ENCODE data around the gene HELT.

HELT gene

DNA sequence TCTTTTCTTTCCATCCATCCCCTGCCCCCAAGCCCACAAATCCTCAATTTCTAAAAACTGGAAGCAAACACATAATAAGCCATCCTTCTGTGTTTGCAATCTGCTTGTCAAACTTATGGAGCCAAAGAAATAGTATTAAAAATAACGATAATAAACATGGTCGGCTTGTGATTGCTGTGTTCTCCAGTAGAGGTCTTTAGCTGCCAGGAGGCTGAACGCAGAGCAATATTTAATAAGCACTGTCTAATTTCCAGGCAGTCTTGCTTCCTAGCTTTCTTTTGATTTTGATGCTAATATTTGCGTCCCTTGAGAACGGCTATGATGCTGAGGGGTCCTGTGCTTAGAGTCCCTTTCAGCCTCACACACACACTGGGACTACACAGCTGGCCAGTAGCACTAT, 3.2 kb upstream of the HELT start:
- Histone ChIP-seq H3K36me3 (ENCODE audit: control insufficient read depth in 2 of 2, insufficient read depth in 1 of 2, low read length in 2 of 2) (no peaks in the 10 kb centered on the region), H3K4me1 (ENCODE audit: control insufficient read depth, insufficient read depth, low read length) (peaks cover 4% of the 10 kb centered on the region), H3K4me3 (ENCODE audit: low read depth, low read length) (no peak overlapping the region), H3K27ac (ENCODE audit: extremely low read depth, low read depth, low read length) (no peak overlapping the region), H3K9me3 (ENCODE audit: control insufficient read depth, insufficient read depth, low read depth, low read length) (no peaks in the 10 kb centered on the region)
- ChIA-PET POLR2A (no interaction called here), CTCF (interaction anchor here (0.6 kb wide), 1 partner anchor 74 kb away, joined by 5 read pairs; no protein-coding TSS in a partner anchor)
- TF ChIP-seq ZNF114 (tag by site-specific recombination; IDR thresholded peaks at IDR 0.05) (no peak), ZXDB (tag by site-specific recombination; IDR thresholded peaks at IDR 0.05) (no peak), ZNF335 (tag by site-specific recombination; conservative IDR thresholded peaks at IDR 0.05) (no peak), ZNF624 (tag by site-specific recombination; IDR thresholded peaks at IDR 0.05) (no peak), ZNF521 (tag by site-specific recombination; IDR thresholded peaks at IDR 0.05) (no peak), BCL11B (tag by site-specific recombination; IDR thresholded peaks at IDR 0.05; ENCODE audit: low read depth) (no peak), ZNF138 (tag by site-specific recombination; IDR thresholded peaks at IDR 0.05; ENCODE audit: borderline replicate concordance) (no peak), ZNF529 (tag by site-specific recombination; IDR thresholded peaks at IDR 0.05; ENCODE audit: insufficient replicate concordance) (no peak), ZNF121 (tag by site-specific recombination; IDR thresholded peaks at IDR 0.05) (no peak), SP7 (tag by site-specific recombination; IDR thresholded peaks at IDR 0.05) (no peak), ZNF501 (tag by site-specific recombination; IDR thresholded peaks at IDR 0.05) (no peak), ZNF366 (tag by site-specific recombination; conservative IDR thresholded peaks at IDR 0.05) (no peak)
- TF ChIP-seq, protein P1, sequence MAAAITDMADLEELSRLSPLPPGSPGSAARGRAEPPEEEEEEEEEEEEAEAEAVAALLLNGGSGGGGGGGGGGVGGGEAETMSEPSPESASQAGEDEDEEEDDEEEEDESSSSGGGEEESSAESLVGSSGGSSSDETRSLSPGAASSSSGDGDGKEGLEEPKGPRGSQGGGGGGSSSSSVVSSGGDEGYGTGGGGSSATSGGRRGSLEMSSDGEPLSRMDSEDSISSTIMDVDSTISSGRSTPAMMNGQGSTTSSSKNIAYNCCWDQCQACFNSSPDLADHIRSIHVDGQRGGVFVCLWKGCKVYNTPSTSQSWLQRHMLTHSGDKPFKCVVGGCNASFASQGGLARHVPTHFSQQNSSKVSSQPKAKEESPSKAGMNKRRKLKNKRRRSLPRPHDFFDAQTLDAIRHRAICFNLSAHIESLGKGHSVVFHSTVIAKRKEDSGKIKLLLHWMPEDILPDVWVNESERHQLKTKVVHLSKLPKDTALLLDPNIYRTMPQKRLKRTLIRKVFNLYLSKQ (tag by site-specific recombination; IDR thresholded peaks at IDR 0.05; ENCODE audit: borderline replicate concordance) = no peak
- TF ChIP-seq, protein P2, sequence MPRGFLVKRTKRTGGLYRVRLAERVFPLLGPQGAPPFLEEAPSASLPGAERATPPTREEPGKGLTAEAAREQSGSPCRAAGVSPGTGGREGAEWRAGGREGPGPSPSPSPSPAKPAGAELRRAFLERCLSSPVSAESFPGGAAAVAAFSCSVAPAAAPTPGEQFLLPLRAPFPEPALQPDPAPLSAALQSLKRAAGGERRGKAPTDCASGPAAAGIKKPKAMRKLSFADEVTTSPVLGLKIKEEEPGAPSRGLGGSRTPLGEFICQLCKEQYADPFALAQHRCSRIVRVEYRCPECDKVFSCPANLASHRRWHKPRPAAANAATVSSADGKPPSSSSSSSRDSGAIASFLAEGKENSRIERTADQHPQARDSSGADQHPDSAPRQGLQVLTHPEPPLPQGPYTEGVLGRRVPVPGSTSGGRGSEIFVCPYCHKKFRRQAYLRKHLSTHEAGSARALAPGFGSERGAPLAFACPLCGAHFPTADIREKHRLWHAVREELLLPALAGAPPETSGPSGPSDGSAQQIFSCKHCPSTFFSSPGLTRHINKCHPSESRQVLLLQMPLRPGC (tag by site-specific recombination; IDR thresholded peaks at IDR 0.05) = no peak
- TF ChIP-seq, protein P3, sequence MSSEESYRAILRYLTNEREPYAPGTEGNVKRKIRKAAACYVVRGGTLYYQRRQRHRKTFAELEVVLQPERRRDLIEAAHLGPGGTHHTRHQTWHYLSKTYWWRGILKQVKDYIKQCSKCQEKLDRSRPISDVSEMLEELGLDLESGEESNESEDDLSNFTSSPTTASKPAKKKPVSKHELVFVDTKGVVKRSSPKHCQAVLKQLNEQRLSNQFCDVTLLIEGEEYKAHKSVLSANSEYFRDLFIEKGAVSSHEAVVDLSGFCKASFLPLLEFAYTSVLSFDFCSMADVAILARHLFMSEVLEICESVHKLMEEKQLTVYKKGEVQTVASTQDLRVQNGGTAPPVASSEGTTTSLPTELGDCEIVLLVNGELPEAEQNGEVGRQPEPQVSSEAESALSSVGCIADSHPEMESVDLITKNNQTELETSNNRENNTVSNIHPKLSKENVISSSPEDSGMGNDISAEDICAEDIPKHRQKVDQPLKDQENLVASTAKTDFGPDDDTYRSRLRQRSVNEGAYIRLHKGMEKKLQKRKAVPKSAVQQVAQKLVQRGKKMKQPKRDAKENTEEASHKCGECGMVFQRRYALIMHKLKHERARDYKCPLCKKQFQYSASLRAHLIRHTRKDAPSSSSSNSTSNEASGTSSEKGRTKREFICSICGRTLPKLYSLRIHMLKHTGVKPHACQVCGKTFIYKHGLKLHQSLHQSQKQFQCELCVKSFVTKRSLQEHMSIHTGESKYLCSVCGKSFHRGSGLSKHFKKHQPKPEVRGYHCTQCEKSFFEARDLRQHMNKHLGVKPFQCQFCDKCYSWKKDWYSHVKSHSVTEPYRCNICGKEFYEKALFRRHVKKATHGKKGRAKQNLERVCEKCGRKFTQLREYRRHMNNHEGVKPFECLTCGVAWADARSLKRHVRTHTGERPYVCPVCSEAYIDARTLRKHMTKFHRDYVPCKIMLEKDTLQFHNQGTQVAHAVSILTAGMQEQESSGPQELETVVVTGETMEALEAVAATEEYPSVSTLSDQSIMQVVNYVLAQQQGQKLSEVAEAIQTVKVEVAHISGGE (tag by site-specific recombination; conservative IDR thresholded peaks at IDR 0.05; ENCODE audit: low read depth) = no peak
- TF ChIP-seq, protein P4, sequence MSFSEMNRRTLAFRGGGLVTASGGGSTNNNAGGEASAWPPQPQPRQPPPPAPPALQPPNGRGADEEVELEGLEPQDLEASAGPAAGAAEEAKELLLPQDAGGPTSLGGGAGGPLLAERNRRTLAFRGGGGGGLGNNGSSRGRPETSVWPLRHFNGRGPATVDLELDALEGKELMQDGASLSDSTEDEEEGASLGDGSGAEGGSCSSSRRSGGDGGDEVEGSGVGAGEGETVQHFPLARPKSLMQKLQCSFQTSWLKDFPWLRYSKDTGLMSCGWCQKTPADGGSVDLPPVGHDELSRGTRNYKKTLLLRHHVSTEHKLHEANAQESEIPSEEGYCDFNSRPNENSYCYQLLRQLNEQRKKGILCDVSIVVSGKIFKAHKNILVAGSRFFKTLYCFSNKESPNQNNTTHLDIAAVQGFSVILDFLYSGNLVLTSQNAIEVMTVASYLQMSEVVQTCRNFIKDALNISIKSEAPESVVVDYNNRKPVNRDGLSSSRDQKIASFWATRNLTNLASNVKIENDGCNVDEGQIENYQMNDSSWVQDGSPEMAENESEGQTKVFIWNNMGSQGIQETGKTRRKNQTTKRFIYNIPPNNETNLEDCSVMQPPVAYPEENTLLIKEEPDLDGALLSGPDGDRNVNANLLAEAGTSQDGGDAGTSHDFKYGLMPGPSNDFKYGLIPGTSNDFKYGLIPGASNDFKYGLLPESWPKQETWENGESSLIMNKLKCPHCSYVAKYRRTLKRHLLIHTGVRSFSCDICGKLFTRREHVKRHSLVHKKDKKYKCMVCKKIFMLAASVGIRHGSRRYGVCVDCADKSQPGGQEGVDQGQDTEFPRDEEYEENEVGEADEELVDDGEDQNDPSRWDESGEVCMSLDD (tag by site-specific recombination; IDR thresholded peaks at IDR 0.05) = no peak
- TF ChIP-seq, protein P5, sequence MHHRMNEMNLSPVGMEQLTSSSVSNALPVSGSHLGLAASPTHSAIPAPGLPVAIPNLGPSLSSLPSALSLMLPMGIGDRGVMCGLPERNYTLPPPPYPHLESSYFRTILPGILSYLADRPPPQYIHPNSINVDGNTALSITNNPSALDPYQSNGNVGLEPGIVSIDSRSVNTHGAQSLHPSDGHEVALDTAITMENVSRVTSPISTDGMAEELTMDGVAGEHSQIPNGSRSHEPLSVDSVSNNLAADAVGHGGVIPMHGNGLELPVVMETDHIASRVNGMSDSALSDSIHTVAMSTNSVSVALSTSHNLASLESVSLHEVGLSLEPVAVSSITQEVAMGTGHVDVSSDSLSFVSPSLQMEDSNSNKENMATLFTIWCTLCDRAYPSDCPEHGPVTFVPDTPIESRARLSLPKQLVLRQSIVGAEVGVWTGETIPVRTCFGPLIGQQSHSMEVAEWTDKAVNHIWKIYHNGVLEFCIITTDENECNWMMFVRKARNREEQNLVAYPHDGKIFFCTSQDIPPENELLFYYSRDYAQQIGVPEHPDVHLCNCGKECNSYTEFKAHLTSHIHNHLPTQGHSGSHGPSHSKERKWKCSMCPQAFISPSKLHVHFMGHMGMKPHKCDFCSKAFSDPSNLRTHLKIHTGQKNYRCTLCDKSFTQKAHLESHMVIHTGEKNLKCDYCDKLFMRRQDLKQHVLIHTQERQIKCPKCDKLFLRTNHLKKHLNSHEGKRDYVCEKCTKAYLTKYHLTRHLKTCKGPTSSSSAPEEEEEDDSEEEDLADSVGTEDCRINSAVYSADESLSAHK (tag by site-specific recombination; IDR thresholded peaks at IDR 0.05) = no peak

Measured in HEK293 (cell line).